NCI-H2107 treated with DMSO at 0.1 percent for 48 hours (cell line): ENCODE data around the gene FBN3.
"Not testable (repeated sequence)": the region's sequence is repeated elsewhere in the genome, so short reads cannot be mapped to it uniquely, and the experiment has no call there.

Source experiments
- DNase-seq: peaks from one replicate; lab custom pipeline; 2025; ENCODE audit not compliant: unreplicated experiment; lab: John Stamatoyannopoulos, UW

Gene FBN3

DNA sequence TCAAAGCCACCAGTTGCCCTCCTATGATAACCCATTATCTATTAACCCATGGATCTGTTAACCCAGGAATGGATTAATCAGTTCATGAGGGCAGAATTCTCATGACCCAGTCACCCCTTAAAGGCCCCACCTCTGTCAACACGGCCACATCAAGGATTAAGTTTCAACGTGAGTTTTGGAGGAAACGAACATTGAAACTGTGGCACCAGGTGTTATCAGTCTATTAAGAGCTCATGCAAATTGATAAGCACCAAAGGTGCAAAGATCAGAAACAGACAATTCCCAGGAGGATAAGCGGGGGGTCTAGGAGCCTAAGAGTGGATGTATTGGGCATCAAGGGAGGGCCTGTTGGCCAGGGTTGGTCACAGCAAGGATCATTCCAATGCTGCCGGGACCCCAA, 124.1 kb downstream of the FBN3 start:
- DNase-seq: no peak

DNA sequence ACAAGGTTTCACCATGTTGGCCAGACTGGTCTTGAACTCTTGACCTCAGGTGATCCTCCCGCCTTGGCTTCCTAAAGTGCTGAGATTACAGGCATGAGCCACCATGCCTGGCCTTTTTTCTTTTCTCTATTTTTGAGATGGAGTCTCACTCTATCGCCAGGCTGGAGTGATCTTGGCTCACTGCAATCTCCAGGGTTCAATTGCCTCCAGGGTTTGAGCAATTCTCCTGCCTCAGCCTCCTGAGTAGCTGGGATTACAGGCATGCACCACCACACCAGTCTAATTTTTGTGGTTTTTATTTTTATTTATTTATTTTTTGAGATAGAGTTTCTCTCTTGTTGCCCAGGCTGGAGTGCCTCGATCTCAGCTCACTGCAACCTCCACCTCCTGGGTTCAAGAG, 125.1 kb downstream of the FBN3 start:
- DNase-seq: not testable (repeated sequence)

DNA sequence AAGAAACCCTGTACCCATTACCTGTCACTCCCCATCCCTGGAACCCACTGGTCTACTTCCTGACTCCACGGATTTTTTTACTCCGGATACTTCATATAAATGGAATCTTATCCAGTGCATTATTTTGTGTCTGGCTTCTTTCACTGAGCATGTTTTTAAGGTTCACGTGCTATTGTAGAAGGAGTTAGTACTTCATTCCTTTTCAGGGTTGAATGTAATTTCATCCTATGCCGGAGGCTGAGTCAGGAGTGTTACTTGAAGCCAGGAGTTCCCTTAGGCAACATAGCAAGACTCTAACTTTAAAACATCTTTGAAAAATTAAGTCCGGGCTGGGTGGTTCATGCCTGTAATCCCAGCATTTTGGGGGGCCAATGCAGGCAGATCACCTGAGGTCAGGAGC, 126.0 kb downstream of the FBN3 start:
- DNase-seq: no peak

DNA sequence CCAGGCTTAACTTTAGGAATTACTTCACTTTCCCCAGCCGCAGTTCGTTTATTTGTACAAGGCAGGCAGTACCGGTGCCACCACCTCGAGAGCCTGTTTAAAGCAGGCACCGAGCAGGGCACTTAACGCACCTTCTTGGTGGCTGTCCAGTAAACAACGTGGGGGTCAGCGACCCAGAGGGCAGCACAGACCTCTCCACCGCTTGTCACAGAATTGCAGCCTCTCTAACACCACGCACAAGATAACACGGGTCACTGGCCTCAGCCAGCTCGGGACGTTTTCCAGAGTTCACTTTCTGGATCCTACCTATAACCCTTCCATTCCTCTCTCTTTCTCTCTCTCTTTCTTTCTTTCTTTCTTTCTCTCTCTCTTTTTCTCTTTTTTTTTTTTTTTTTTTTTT, 127.1 kb downstream of the FBN3 start:
- DNase-seq: no peak

DNA sequence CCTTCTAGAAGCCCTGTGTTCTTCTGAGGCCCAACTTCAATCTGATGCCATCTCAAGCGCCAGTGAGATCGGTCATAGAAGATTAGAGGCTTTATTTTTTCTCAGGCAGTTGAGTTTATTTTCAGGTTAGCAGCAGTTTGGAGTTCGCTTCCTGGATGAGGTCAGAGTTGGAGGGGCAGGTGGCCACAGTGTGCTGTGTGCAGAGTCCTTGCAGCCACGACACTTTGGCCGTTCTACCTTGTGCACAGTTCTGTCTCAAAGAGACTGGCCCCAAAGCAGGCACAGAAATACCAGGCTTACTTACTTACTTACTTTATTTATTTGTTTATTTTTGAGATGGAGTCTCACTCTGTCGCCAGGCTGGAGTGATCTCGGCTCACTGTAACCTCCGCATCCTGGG, 128.0 kb downstream of the FBN3 start:
- no peak for DNase-seq

DNA sequence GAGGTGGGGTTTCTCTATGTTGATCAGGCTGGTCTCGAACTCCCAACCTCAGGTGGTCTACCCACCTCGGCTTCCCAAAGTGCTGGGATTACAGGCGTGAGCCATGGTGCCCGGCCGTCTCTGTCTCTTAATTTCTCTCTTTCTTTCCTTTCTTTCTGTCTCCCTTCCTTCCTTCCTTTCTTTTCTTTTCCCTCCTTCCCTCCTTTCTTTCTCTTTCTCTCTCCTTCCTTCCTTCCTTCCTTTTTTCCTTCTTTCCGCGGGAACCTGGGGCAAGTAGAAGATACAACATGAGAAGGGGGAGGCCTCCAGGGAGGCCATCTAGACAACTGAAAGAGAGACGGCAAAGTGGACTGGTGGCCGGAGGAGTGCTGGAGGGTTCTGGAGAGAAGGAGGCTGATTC, 128.7 kb downstream of the FBN3 start:
- DNase-seq: no peak

DNA sequence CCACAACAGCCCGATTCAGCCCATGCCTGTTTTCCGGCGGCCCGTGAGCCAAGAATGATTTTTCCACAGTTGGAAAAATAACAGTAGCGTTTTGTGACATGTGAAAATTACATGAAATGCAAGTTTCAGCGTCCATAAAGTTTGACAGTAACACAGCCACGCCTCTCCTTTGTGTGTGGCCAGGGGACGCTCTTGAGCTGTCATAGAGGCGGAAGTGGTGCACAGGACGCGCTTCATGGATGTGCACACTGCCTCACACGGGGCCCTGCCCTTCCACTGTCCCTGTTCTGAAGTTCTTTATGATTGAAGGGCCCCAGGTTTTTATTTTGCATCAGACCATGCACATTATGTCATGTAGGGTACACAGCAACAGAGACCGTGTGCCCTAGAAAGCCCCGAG, 131.6 kb downstream of the FBN3 start:
- DNase-seq: no peak
